ENCODE measurements around the gene HES5. TPM values are rescaled to one million over a fixed set of nuclear protein-coding genes. Genes with fewer than 3 reads are reported as not detected.
A peak's percentile ranks its signal among the peaks of the same experiment; 100 is the strongest.

HES5 gene
- total and polyA plus RNA-seq, 2 experiments from 2014 or later, result not detected

GRCh38 chr1:2535455-2535854 lies 5.4 kb upstream of the HES5 start:
- H3K79me2 ChIP-seq (ENCODE audit: insufficient read depth), result no peaks in the 10 kb centered on the region
- TF ChIP-seq EZH2 (IDR thresholded peaks at IDR 0.05; ENCODE audit: insufficient read depth, poor library complexity, severe bottlenecking) (no peak), EZH2phosphoT487 (IDR thresholded peaks at IDR 0.05; ENCODE audit: insufficient read depth, low read depth) (no peak)
- no peaks in the 10 kb centered on the region for H4K20me1 ChIP-seq (ENCODE audit: insufficient read depth)
- H2AFZ ChIP-seq, result no peak overlapping the region
- H3K4me3 ChIP-seq, result no peak overlapping the region
- WGBS, 2 experiments (ENCODE audit: low coverage in 1 of 2, low lambda C conversion rate in 2 of 2, missing lambda C conversion rate in 2 of 2), result 36 to 37% methylated on average over 19 to 27 of the region's 27 CpGs
- no peaks in the 10 kb centered on the region for H3F3A ChIP-seq (ENCODE audit: insufficient read depth)
- H3K4me1 ChIP-seq (ENCODE audit: insufficient read depth), result peaks cover 22% of the 10 kb centered on the region
- no peaks in the 10 kb centered on the region for H3K9me3 ChIP-seq (ENCODE audit: low read depth)
- H3K9ac ChIP-seq, result no peak overlapping the region
- no peaks in the 10 kb centered on the region for H3K9me2 ChIP-seq (ENCODE audit: insufficient read depth)
- no peak for DNase-seq
- peaks cover 10% of the 10 kb centered on the region for H3K27me3 ChIP-seq (replicated peaks; ENCODE audit: insufficient read depth)
- H3K36me3 ChIP-seq (ENCODE audit: low read depth), result no peaks in the 10 kb centered on the region
- in situ Hi-C loops (cut with MboI), result no loop called here
- H3K4me2 ChIP-seq (ENCODE audit: unreplicated experiment), result no peak overlapping the region
- no peak overlapping the region for H3K27ac ChIP-seq

- Histone ChIP-seq H3K4me1 (ENCODE audit: insufficient read depth) (peaks cover 22% of the 10 kb centered on the region), H2AFZ (no peak overlapping the region), H3K36me3 (ENCODE audit: low read depth) (no peaks in the 10 kb centered on the region), H3K9me3 (ENCODE audit: low read depth) (no peaks in the 10 kb centered on the region), H3F3A (ENCODE audit: insufficient read depth) (no peaks in the 10 kb centered on the region), H3K4me3 (no peak overlapping the region), H3K9ac (no peak overlapping the region), H3K4me2 (ENCODE audit: unreplicated experiment) (peak overlapping the region; percentile 48), H4K20me1 (ENCODE audit: insufficient read depth) (no peaks in the 10 kb centered on the region), H3K9me2 (ENCODE audit: insufficient read depth) (no peaks in the 10 kb centered on the region), H3K79me2 (ENCODE audit: insufficient read depth) (no peaks in the 10 kb centered on the region), H3K27ac (no peak overlapping the region), H3K27me3 (replicated peaks; ENCODE audit: insufficient read depth) (peaks cover 16% of the 10 kb centered on the region)
- TF ChIP-seq EZH2phosphoT487 (IDR thresholded peaks at IDR 0.05; ENCODE audit: insufficient read depth, low read depth), result no peak
- no peak for TF ChIP-seq EZH2 (IDR thresholded peaks at IDR 0.05; ENCODE audit: insufficient read depth, poor library complexity, severe bottlenecking)
- DNase-seq, result peak; percentile 65
- 43 to 52% methylated on average over 17 to 18 of the region's 18 CpGs for WGBS, 2 experiments (ENCODE audit: low coverage in 1 of 2, low lambda C conversion rate in 2 of 2, missing lambda C conversion rate in 2 of 2)
- in situ Hi-C loops (cut with MboI), result no loop called here
Measured at GRCh38 chr1:2534687-2535441, 4.8 kb upstream of the HES5 start.

DNA sequence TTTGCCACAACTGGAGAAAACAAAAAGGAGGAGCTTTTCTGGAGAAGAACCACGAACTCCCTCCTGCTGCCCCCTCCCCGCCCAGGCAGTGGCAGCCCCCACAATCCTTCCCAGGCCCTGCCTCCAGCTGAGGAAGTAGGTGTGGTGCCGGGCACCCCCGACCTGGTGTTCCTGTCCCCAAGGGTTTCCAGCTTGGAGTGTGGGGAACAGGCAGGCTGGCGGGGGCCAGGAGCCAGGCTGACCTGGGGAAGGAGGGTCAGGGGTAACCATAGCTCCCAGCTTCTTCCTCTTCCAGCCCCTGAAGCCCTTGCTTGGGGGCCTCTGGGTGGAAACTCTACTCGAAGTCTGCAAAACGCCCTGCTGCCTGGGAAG lies 4.2 kb upstream of the HES5 start:
- no peaks in the 10 kb centered on the region for H3K9me3 ChIP-seq (ENCODE audit: low read depth)
- TF ChIP-seq EZH2 (IDR thresholded peaks at IDR 0.05; ENCODE audit: insufficient read depth, poor library complexity, severe bottlenecking) (no peak), EZH2phosphoT487 (IDR thresholded peaks at IDR 0.05; ENCODE audit: insufficient read depth, low read depth) (no peak)
- H3K4me2 ChIP-seq (ENCODE audit: unreplicated experiment), result no peak overlapping the region
- no peak overlapping the region for H3K9ac ChIP-seq
- H3K9me2 ChIP-seq (ENCODE audit: insufficient read depth), result no peaks in the 10 kb centered on the region
- H3K27me3 ChIP-seq (replicated peaks; ENCODE audit: insufficient read depth), result peaks cover 18% of the 10 kb centered on the region
- no peak overlapping the region for H2AFZ ChIP-seq
- H3K4me3 ChIP-seq, result no peak overlapping the region
- peaks cover 22% of the 10 kb centered on the region for H3K4me1 ChIP-seq (ENCODE audit: insufficient read depth)
- no peaks in the 10 kb centered on the region for H3K79me2 ChIP-seq (ENCODE audit: insufficient read depth)
- DNase-seq, result no peak
- no peaks in the 10 kb centered on the region for H3F3A ChIP-seq (ENCODE audit: insufficient read depth)
- WGBS, 2 experiments (ENCODE audit: low coverage in 1 of 2, low lambda C conversion rate in 2 of 2, missing lambda C conversion rate in 2 of 2), result 88 to 89% methylated on average over 4 to 7 of the region's 7 CpGs
- in situ Hi-C loops (cut with MboI), result no loop called here
- H3K36me3 ChIP-seq (ENCODE audit: low read depth), result no peaks in the 10 kb centered on the region
- no peak overlapping the region for H3K27ac ChIP-seq
- H4K20me1 ChIP-seq (ENCODE audit: insufficient read depth), result no peaks in the 10 kb centered on the region

- H3K79me2 ChIP-seq (ENCODE audit: insufficient read depth), result no peaks in the 10 kb centered on the region
- H3K4me3 ChIP-seq, result no peak overlapping the region
- TF ChIP-seq EZH2 (IDR thresholded peaks at IDR 0.05; ENCODE audit: insufficient read depth, poor library complexity, severe bottlenecking), result no peak
- no peak for TF ChIP-seq EZH2phosphoT487 (IDR thresholded peaks at IDR 0.05; ENCODE audit: insufficient read depth, low read depth)
- DNase-seq, result peak; percentile 67
- H3F3A ChIP-seq (ENCODE audit: insufficient read depth), result no peaks in the 10 kb centered on the region
- H3K27me3 ChIP-seq (replicated peaks; ENCODE audit: insufficient read depth), result peaks cover 18% of the 10 kb centered on the region
- H3K9me2 ChIP-seq (ENCODE audit: insufficient read depth), result no peaks in the 10 kb centered on the region
- in situ Hi-C loops (cut with MboI), result no loop called here
- no peak overlapping the region for H3K9ac ChIP-seq
- H2AFZ ChIP-seq, result no peak overlapping the region
- H3K27ac ChIP-seq, result no peak overlapping the region
- WGBS, 2 experiments (ENCODE audit: low coverage in 1 of 2, low lambda C conversion rate in 2 of 2, missing lambda C conversion rate in 2 of 2), result 68 to 69% methylated on average over 8 to 11 of the region's 11 CpGs
- no peaks in the 10 kb centered on the region for H4K20me1 ChIP-seq (ENCODE audit: insufficient read depth)
- H3K36me3 ChIP-seq (ENCODE audit: low read depth), result no peaks in the 10 kb centered on the region
- peaks cover 22% of the 10 kb centered on the region for H3K4me1 ChIP-seq (ENCODE audit: insufficient read depth)
- H3K4me2 ChIP-seq (ENCODE audit: unreplicated experiment), result no peak overlapping the region
- no peaks in the 10 kb centered on the region for H3K9me3 ChIP-seq (ENCODE audit: low read depth)
Measured at GRCh38 chr1:2533365-2533764, 3.3 kb upstream of the HES5 start.

Data from GM23248 (cell line).